Thyroid gland (tissue), 4 donors: Measurements from ENCODE around the gene PLGRKT.

Experiments
- POLR2A ChIP-seq, 2 donors: fragments of 450-650 bp; IDR thresholded peaks; one replicate each; pipeline ENCODE4 v1.6.1; 2017; ENCODE audit warnings: antibody characterized with exemption in 2 of 2, mild to moderate bottlenecking in 2 of 2, moderate library complexity in 1 of 2
- TF ChIP-seq, protein P1 (sequence below), 6 experiments: fragments of 200-600 bp in 3 of 6; fragments of 450-650 bp in 3 of 6; sonication (generic) in 3 of 6; IDR thresholded peaks; one replicate each; pipeline ENCODE4 v1.5.1; 2016 to 2019; ENCODE audit warnings: antibody characterized with exemption in 6 of 6, mild to moderate bottlenecking in 2 of 6, inconsistent platforms in 1 of 6, moderate library complexity in 1 of 6

- TF ChIP-seq, protein P1, sequence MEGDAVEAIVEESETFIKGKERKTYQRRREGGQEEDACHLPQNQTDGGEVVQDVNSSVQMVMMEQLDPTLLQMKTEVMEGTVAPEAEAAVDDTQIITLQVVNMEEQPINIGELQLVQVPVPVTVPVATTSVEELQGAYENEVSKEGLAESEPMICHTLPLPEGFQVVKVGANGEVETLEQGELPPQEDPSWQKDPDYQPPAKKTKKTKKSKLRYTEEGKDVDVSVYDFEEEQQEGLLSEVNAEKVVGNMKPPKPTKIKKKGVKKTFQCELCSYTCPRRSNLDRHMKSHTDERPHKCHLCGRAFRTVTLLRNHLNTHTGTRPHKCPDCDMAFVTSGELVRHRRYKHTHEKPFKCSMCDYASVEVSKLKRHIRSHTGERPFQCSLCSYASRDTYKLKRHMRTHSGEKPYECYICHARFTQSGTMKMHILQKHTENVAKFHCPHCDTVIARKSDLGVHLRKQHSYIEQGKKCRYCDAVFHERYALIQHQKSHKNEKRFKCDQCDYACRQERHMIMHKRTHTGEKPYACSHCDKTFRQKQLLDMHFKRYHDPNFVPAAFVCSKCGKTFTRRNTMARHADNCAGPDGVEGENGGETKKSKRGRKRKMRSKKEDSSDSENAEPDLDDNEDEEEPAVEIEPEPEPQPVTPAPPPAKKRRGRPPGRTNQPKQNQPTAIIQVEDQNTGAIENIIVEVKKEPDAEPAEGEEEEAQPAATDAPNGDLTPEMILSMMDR (IDR thresholded peaks at IDR 0.05): no peak
- no peak for TF ChIP-seq POLR2A (IDR thresholded peaks at IDR 0.05)
Measured at GRCh38 chr9:5480919-5481318, 43.2 kb upstream of the PLGRKT start.
